ENCODE measurements around the gene TMC8. TPM values are rescaled to one million over a fixed set of nuclear protein-coding genes. Genes with fewer than 3 reads are reported as not detected.

TMC8 gene
- total and polyA plus RNA-seq, 2 of the 8 experiments (the other 6 are each of a cell fraction or from before 2014, with no cell fraction given): 1.00 to 2.8 TPM

DNA sequence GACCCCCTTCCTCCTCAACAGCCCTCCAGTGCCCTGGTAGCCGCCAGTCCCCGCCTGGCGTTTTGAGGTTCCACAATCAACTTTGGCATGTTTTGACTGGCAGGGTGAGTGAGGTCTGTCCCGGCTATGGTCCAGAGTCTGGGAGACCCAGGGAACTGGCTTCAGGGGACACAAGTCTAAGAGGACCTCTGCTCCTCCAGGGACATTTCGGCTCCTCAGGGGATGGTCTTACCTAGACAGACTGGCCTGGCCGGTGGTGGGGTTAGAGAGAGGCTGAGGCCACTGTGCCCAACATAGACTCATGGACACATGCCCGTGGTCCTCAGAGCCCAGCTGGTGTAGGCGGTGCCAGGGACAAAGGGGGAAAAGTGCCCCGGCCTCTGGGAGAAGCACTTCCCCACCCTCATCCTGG, 2.2 kb downstream of the TMC8 start:
- Histone ChIP-seq H3K9ac (replicated peaks in 1 of 4; ENCODE audit: extremely low read depth in 1 of 4, low read depth in 3 of 4, low read length in 3 of 4) (no peak overlapping the region), H3K79me1 (ENCODE audit: low read depth, low read length) (no peaks in the 10 kb centered on the region), H2BK15ac (ENCODE audit: low read length) (0 out of 2 replicates have a peak overlapping the region, but pooled peaks have one; percentile 18), H3K56ac (replicated peaks; ENCODE audit: insufficient read length, low read depth, low read length) (no peak overlapping the region), H2BK12ac (ENCODE audit: low read depth, low read length) (peak overlapping the region; percentile 98; the same call in 1 of the 2 replicates), H3K23ac (ENCODE audit: insufficient read length) (no peak overlapping the region), H2BK20ac (ENCODE audit: low read length) (0 out of 2 replicates have a peak overlapping the region, but pooled peaks have one; percentile 9), H3K79me2 (ENCODE audit: control insufficient read depth in 1 of 2, insufficient read depth in 2 of 2, low read length in 2 of 2) (no peaks in the 10 kb centered on the region), H2BK120ac (replicated peaks; ENCODE audit: low read depth, low read length) (no peak overlapping the region), H4K20me1 (replicated peaks in 1 of 2; ENCODE audit: control insufficient read depth in 1 of 2, insufficient read depth in 2 of 2, low read length in 2 of 2) (peaks cover 0 to 3% of the 10 kb centered on the region in 2 experiments), H4K5ac (ENCODE audit: insufficient read length, low read depth, low read length) (no peak overlapping the region), H3K27ac (ENCODE audit: low read depth, low read length) (no peak overlapping the region), H3K36me3 (ENCODE audit: control insufficient read depth in 2 of 4, insufficient read depth in 4 of 4, low read length in 3 of 4) (no peaks in the 10 kb centered on the region), H3K4ac (replicated peaks; ENCODE audit: insufficient read length, low read depth, low read length) (no peak overlapping the region), H3K18ac (ENCODE audit: extremely low read depth, low read length) (no peak overlapping the region), H3K27me3 (replicated peaks in 1 of 4; ENCODE audit: control insufficient read depth in 3 of 4, extremely low read depth in 1 of 4, insufficient read depth in 3 of 4, low read length in 3 of 4) (peaks cover 0 to 26% (median 17%) of the 10 kb centered on the region in 4 experiments; a peak in 5 of 7 replicates), H2BK5ac (ENCODE audit: low read depth, low read length) (no peak overlapping the region), H2AFZ (ENCODE audit: low read length) (no peak overlapping the region), H3K4me3 (ENCODE audit: extremely low read depth in 1 of 4, insufficient read depth in 2 of 4, low read depth in 3 of 4, low read length in 4 of 4) (no peak overlapping the region), H4K8ac (ENCODE audit: extremely low read depth, insufficient read depth, low read length) (peak overlapping the region; percentile 11), H4K91ac (replicated peaks; ENCODE audit: insufficient read length, low read length) (peak overlapping the region; percentile 25), H3K23me2 (ENCODE audit: low read depth, low read length) (peaks cover 4% of the 10 kb centered on the region; the same call in 1 of the 2 replicates), H3K14ac (ENCODE audit: insufficient read length) (no peak overlapping the region), H3K9me3 (ENCODE audit: insufficient read depth in 2 of 2, low read depth in 1 of 2, low read length in 1 of 2) (no peaks in the 10 kb centered on the region), H3K4me2 (ENCODE audit: insufficient read depth in 1 of 2, low read depth in 2 of 2, low read length in 2 of 2) (no peak overlapping the region), H2AK5ac (ENCODE audit: low read depth, low read length) (peak overlapping the region; percentile 25; the same call in 1 of the 2 replicates), H3K4me1 (replicated peaks in 1 of 4; ENCODE audit: control insufficient read depth in 3 of 4, insufficient read depth in 4 of 4, low read length in 3 of 4) (peaks cover 0 to 25% (median 8%) of the 10 kb centered on the region in 4 experiments; a peak in 5 of 7 replicates)
- 86% methylated on average over 9 of the region's 9 CpGs; no CpG with 5 or more reads in 1 of the 2 experiments for WGBS, 2 experiments (ENCODE audit: extremely low coverage in 1 of 2, insufficient coverage in 1 of 2, insufficient read length in 1 of 2, insufficient replicate concordance in 2 of 2, low coverage in 1 of 2, low lambda C conversion rate in 2 of 2, missing lambda C conversion rate in 1 of 2)
- CTCF ChIA-PET (ENCODE audit: partially characterized antibody): interaction anchor here (1.5 to 8.0 kb wide), 4 partner anchors 16 to 48 kb away, joined by 4 to 87 read pairs (median 12); no protein-coding TSS in a partner anchor
- POLR2A ChIA-PET (ENCODE audit: partially characterized antibody): interaction anchor here (1.0 to 4.6 kb wide), 4 partner anchors 16 to 38 kb away, joined by 3 to 16 read pairs (median 4); no protein-coding TSS in a partner anchor
- TF ChIP-seq CBX5 (IDR thresholded peaks at IDR 0.05; ENCODE audit: low read depth, low read length): no peak
- no peak for TF ChIP-seq HDAC6 (IDR thresholded peaks at IDR 0.05; ENCODE audit: low read depth, low read length)
- TF ChIP-seq RXRA (IDR thresholded peaks at IDR 0.05; ENCODE audit: insufficient read depth, low read depth, low read length): no peak
- no peak for TF ChIP-seq HDAC2 (IDR thresholded peaks at IDR 0.05; ENCODE audit: borderline replicate concordance in 1 of 2, low read depth in 2 of 2, low read length in 2 of 2)
- TF ChIP-seq TAF7 (optimal IDR thresholded peaks at IDR 0.05; ENCODE audit: borderline replicate concordance, low read depth, low read length): no peak
- FAIRE-seq (no peak), DNase-seq (ENCODE audit: low read depth in 1 of 2, low spot score in 2 of 2) (no peak)

All from H1 (cell line).